Activated T-cell treated with anti-CD3 and anti-CD28 coated beads, Interleukin-2, amount 50 U/mL, for 24 hours (primary cell): ENCODE measurements around the gene COX5A.

Source experiments
- DNase-seq: peaks from one replicate; pipeline ENCODE4 v3.0.0-alpha.2; 2020
- H3K27ac Mint-ChIP-seq: 2 replicates; pipeline ENCODE4 v1.8.0; 2020; ENCODE audit warnings: mild to moderate bottlenecking, mixed read lengths
- H3K27me3 Mint-ChIP-seq: 2 replicates; pipeline ENCODE4 v1.8.0; 2020; ENCODE audit warnings: mixed read lengths
- H3K36me3 Mint-ChIP-seq: 2 replicates; pipeline ENCODE4 v1.8.0; 2020; ENCODE audit warnings: low read depth, mixed read lengths
- H3K4me1 Mint-ChIP-seq: 2 replicates; pipeline ENCODE4 v1.8.0; 2020; ENCODE audit warnings: low read depth, mixed read lengths
- H3K4me3 Mint-ChIP-seq: 2 replicates; pipeline ENCODE4 v1.8.0; 2020; ENCODE audit warnings: mild to moderate bottlenecking, moderate library complexity, mixed read lengths
- H3K9me3 Mint-ChIP-seq: 2 replicates; pipeline ENCODE4 v1.8.0; 2020; ENCODE audit warnings: mixed read lengths

The COX5A gene

DNA sequence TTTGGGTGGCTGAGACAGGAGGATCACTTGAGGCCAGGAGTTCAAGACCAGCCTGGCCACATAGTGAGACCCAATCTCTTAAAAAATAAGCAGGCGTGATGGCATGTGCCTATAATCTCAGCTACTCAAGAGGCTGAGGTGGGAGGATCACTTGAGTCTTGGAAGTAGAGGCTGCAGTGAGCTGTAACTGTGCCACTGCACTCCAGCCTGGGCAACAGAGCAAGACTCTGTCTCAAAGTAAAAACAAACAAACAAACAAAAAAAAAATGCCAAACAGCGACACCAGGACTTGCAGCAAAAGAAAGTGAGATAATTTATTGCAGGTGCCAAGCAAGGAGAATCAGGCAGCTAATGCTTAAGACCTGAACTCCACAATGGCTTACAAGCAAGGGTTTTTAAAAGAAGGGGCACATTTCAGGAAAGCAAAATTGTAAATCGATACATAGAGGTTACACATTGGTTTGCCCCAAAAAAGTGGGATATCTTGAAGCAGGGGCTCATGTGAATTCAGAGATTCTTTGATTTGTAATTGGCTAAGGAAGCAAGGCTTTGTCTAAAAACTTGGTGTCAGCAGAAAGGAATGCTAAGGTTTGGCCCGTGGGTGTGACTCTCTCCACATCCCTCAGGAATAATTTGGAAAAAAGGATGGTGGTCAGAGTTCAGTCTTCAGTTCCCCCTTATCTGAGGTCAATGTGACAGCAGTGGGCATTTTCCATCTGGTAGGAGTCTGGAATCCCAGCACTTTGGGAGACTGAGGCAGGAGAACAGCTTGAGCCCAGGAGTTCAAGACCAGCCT lies 53.2 kb downstream of the COX5A start:
- Mint-ChIP-seq H3K27ac (no peak overlapping the region), H3K36me3 (no peaks in the 10 kb centered on the region), H3K4me1 (peaks cover 11% of the 10 kb centered on the region), H3K27me3 (no peaks in the 10 kb centered on the region), H3K4me3 (no peak overlapping the region), H3K9me3 (no peaks in the 10 kb centered on the region)
- no peak for DNase-seq

DNA sequence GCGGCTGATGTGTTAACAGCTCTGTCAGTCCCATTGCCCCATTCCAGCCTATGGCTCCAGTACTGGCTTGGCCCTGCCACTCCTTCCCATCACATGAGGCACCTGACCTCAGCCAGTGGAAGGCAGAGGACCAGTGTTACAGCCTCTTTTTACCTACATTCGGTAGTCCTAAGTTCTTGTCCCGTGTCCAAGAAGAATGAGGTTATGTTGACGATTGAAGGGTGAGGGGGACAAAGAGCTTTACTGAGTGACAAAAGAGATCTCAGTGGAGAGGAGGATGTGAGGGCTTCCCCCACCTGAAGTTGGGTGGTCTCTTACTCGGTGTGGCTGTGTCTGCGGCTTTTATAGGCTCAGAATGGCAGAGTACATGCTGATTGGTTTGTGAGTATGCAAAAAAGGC lies 55.3 kb downstream of the COX5A start:
- no peak overlapping the region for H3K27ac Mint-ChIP-seq
- DNase-seq, result no peak
- H3K27me3 Mint-ChIP-seq, result no peaks in the 10 kb centered on the region
- H3K36me3 Mint-ChIP-seq, result no peaks in the 10 kb centered on the region
- H3K9me3 Mint-ChIP-seq, result no peaks in the 10 kb centered on the region
- H3K4me1 Mint-ChIP-seq, result no peaks in the 10 kb centered on the region
- H3K4me3 Mint-ChIP-seq, result no peak overlapping the region

DNA sequence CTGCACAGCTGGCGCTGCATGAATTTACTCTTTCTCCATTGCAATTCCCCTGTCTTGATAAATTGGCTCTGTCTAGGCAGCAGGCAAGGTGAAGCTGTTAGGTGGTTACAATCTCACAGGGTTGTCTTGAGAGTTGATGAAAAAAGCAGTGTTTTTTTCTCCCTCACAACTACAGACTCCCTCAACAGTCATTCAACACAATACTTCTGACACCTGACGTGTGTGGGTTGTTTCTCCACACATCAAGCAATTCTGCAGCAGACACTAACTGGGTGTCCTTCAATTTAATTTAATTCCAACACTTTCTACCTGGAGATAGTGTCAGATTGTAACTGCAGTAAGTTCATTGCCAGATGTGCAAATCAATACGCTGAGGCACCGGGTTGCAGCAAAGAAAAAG lies 59.6 kb downstream of the COX5A start:
- no peak overlapping the region for H3K27ac Mint-ChIP-seq
- no peaks in the 10 kb centered on the region for H3K36me3 Mint-ChIP-seq
- no peaks in the 10 kb centered on the region for H3K27me3 Mint-ChIP-seq
- DNase-seq, result no peak
- H3K9me3 Mint-ChIP-seq, result no peaks in the 10 kb centered on the region
- H3K4me1 Mint-ChIP-seq, result peaks cover 7% of the 10 kb centered on the region
- no peak overlapping the region for H3K4me3 Mint-ChIP-seq

DNA sequence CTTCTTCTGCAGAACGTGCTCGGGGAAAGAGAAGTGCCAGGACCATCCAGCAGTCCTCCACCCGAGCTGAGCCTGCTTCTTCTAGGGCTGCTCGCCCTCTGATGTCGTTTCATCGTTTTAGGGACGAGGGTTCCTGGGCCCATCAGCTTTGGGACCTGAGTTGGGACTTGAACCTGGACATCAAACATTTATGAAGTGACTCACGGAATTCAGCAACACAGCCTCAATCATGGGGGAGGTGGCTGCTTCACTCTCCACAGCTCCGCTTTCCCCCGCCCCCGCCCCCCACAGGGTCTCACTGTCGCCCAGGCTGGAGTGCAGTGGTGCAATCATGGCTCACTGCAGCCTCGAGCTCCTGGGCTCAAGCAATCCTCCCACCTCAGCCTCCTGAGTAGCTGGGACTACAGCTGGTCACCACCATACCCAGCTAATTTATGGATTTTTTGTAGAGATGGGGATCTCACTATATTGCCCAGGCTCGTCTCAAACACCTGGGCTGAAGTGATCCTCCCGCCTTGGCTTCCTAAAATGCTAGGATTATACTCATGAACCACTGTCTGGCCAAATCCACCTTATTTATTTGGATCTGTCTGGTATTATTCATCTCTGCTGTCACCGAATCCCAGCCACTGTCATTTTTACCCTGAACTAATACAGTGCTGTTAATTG lies 64.0 kb downstream of the COX5A start:
- no peaks in the 10 kb centered on the region for H3K27me3 Mint-ChIP-seq
- peak overlapping the region; percentile 90 for H3K27ac Mint-ChIP-seq
- DNase-seq, result no peak
- H3K9me3 Mint-ChIP-seq, result no peaks in the 10 kb centered on the region
- peaks cover 44% of the 10 kb centered on the region for H3K4me1 Mint-ChIP-seq
- peaks cover 24% of the 10 kb centered on the region for H3K36me3 Mint-ChIP-seq
- H3K4me3 Mint-ChIP-seq, result peak overlapping the region; percentile 93

GRCh38 chr15:74873036-74873755 lies 64.7 kb downstream of the COX5A start, which contains the start of gene SCAMP2:
Gene SCAMP2, minus strand, starts transcription at chr15:74873365. Its CDS starts 110 bp downstream, at chr15:74873255.
- peaks cover 29% of the 10 kb centered on the region for H3K36me3 Mint-ChIP-seq
- H3K27ac Mint-ChIP-seq, result peak within 1 kb of the TSS; percentile 91
- H3K4me3 Mint-ChIP-seq, result peak within 1 kb of the TSS; percentile 93
- H3K27me3 Mint-ChIP-seq, result no peaks in the 10 kb centered on the region
- peak; percentile 95 for DNase-seq
- no peaks in the 10 kb centered on the region for H3K9me3 Mint-ChIP-seq
- peaks cover 50% of the 10 kb centered on the region for H3K4me1 Mint-ChIP-seq

DNA sequence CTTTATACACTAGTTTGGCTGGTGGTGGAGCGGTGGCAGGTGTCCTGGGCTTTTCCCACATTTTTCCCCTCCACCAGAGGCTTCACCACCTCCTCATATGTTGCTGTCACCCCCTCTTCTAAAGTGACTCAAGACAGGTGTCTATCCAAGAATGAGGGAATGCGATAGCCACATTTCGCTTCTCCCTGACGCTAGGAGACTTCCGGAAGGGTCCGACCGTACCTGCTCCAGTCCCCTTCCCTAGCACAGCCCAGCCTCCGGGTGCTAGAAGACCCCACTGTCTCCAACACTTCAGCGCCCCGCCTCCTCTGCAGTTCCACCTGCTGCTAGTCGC lies 65.2 kb downstream of the COX5A start:
- no peaks in the 10 kb centered on the region for H3K27me3 Mint-ChIP-seq
- H3K36me3 Mint-ChIP-seq, result peaks cover 34% of the 10 kb centered on the region
- H3K27ac Mint-ChIP-seq, result peak overlapping the region; percentile 91
- H3K4me1 Mint-ChIP-seq, result peaks cover 56% of the 10 kb centered on the region
- DNase-seq, result no peak
- no peaks in the 10 kb centered on the region for H3K9me3 Mint-ChIP-seq
- peak overlapping the region; percentile 93 for H3K4me3 Mint-ChIP-seq

GRCh38 chr15:74870436-74871215 lies 67.2 kb downstream of the COX5A start:
- Mint-ChIP-seq H3K36me3 (peaks cover 53% of the 10 kb centered on the region), H3K4me1 (peaks cover 75% of the 10 kb centered on the region), H3K4me3 (peak overlapping the region; percentile 93), H3K27ac (peak overlapping the region; percentile 91), H3K9me3 (no peaks in the 10 kb centered on the region), H3K27me3 (no peaks in the 10 kb centered on the region)
- DNase-seq, result no peak
